Fibroblast of the aortic adventitia (primary cell): ENCODE data around the gene MAP3K5. TPM values are rescaled to one million over a fixed set of nuclear protein-coding genes. Genes with fewer than 3 reads are reported as not detected.

Experiments
- DNase-seq: peaks from one replicate; pipeline ENCODE4 v3.0.0-alpha.2; 2010; ENCODE audit warnings: low read depth
- H3K4me3 ChIP-seq: 2 replicates; pipeline ENCODE4 v1.5.1; 2011; ENCODE audit warnings: low read depth, mild to moderate bottlenecking, control low read depth, low read length, moderate library complexity
- CTCF ChIP-seq: IDR thresholded peaks from 2 replicates; pipeline ENCODE4 v1.5.1; 2011; ENCODE audit warnings: mild to moderate bottlenecking, low read length, control low read depth, inconsistent platforms; ENCODE audit not compliant: insufficient read depth
- total RNA-seq: library from RNA; depleted of rRNA; stranded (reverse); fragments of >200 nt; gene quantifications from 2 replicates; pipeline ENCODE4 v1.2.3, GENCODE V29; 2012; ENCODE audit warnings: low replicate concordance

MAP3K5 gene
- total RNA-seq, 1 donor = 15.5 TPM

DNA sequence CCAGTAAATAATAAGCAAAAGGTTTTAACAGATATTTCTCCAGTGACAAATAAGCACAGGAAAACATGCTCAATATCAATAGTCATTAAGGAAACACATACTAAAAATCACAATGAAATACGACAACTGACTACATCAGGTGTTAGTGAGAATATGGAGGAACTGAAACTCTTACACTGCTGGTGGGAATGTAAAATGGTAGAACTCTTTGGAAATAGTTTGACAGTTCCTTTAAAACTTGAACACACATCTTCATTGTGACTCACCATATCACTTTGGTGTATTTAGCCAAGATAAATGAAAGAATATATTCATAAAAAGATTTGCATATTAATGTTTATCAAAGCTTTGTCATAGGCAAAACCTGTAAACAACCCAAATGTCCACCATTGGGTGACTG lies 11.3 kb upstream of the MAP3K5 start:
- TF ChIP-seq CTCF = no peak
- DNase-seq = no peak

GRCh38 chr6:136801581-136801980 lies 9.3 kb upstream of the MAP3K5 start:
- no peak for DNase-seq
- no peak for TF ChIP-seq CTCF
- no peak overlapping the region for H3K4me3 ChIP-seq

More for the DNA sequence above, 11.3 kb upstream of the MAP3K5 start:
- no peak overlapping the region for H3K4me3 ChIP-seq

GRCh38 chr6:136798044-136798443 lies 5.8 kb upstream of the MAP3K5 start:
- H3K4me3 ChIP-seq = no peak overlapping the region
- no peak for TF ChIP-seq CTCF
- no peak for DNase-seq

- no peak overlapping the region for H3K4me3 ChIP-seq
- no peak for DNase-seq
- no peak for TF ChIP-seq CTCF
Measured at GRCh38 chr6:136795996-136796395, 3.7 kb upstream of the MAP3K5 start.

DNA sequence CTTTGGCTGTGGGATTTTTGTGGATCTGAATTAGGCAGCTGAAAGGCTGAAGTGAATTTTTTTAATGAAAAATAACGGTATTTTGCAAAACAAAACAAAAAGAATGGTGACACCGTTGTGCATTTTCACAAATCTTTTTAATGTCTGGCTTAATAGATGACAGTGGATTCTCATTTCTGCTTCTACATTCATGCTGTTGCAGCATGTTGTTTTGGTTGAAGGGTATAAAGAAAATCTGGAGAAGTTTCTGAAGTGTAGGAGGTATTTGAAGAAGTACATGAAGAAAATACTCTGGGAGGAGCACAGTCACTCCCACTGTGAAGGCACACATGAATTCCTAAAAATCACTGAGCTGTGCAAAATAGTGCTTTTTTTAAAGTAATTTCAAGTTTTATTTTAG lies 3.1 kb upstream of the MAP3K5 start:
- no peak for TF ChIP-seq CTCF
- no peak for DNase-seq
- no peak overlapping the region for H3K4me3 ChIP-seq

GRCh38 chr6:136793363-136793762 lies 1.1 kb upstream of the MAP3K5 start:
- TF ChIP-seq CTCF = no peak
- H3K4me3 ChIP-seq = peak overlapping the region; percentile 92
- DNase-seq = no peak

- peak overlapping the region; percentile 92 for H3K4me3 ChIP-seq
- no peak for DNase-seq
- TF ChIP-seq CTCF = no peak
Measured at GRCh38 chr6:136792095-136792409, 225 bp downstream of the MAP3K5 start.
